HepG2 (cell line): ENCODE results near the gene RPS8. TPM values are rescaled to one million over a fixed set of nuclear protein-coding genes. Genes with fewer than 3 reads are reported as not detected.
A peak's percentile ranks its signal among the peaks of the same experiment; 100 is the strongest.

Source experiments
- CREBL2 ChIP-seq: sonication (generic); formaldehyde crosslinking; IDR thresholded peaks from 2 replicates; pipeline ENCODE4 v1.8.1; 2023; ENCODE audit warnings: missing genetic modification reagents, mild to moderate bottlenecking, borderline replicate concordance
- GTF3A ChIP-seq: sonication (generic); formaldehyde crosslinking; conservative IDR thresholded peaks from 2 replicates; pipeline ENCODE4 v1.4.0; 2020; ENCODE audit warnings: mild to moderate bottlenecking, missing genetic modification reagents
- HNRNPH1 ChIP-seq: fragments of 200-400 bp; formaldehyde crosslinking; optimal IDR thresholded peaks from 2 replicates; pipeline ENCODE3; 2017; ENCODE audit warnings: mild to moderate bottlenecking, low read depth, low read length
- ISX ChIP-seq: sonication (generic); formaldehyde crosslinking; conservative IDR thresholded peaks from 2 replicates; pipeline ENCODE4 v1.5.0; 2020; ENCODE audit warnings: missing genetic modification reagents
- KMT2A ChIP-seq: sonication (generic); formaldehyde crosslinking; IDR thresholded peaks from 2 replicates; pipeline ENCODE4 v1.4.0; 2020; ENCODE audit warnings: missing genetic modification reagents
- NONO ChIP-seq, 2 experiments: fragments of 450-650 bp in 1 of 2; sonication (generic) in 1 of 2; formaldehyde crosslinking in 1 of 2; IDR thresholded peaks in 1 of 2; conservative IDR thresholded peaks in 1 of 2; 2 replicates each; pipeline versions ENCODE4 v1.6.1 to v1.8.0; 2017 to 2022; ENCODE audit warnings: mild to moderate bottlenecking in 1 of 2, missing genetic modification reagents in 1 of 2, moderate library complexity in 1 of 2
- POGZ ChIP-seq: sonication (generic); formaldehyde crosslinking; IDR thresholded peaks from 2 replicates; pipeline ENCODE4 v1.4.0; 2020; ENCODE audit warnings: mild to moderate bottlenecking, missing genetic modification reagents
- SAP130 ChIP-seq: IDR thresholded peaks from 2 replicates; pipeline ENCODE4 v1.6.1; 2016; ENCODE audit warnings: low read depth
- SMARCC2 ChIP-seq: fragments of 450-650 bp; IDR thresholded peaks from 2 replicates; pipeline ENCODE4 v1.6.1; 2017; ENCODE audit warnings: antibody characterized with exemption, mild to moderate bottlenecking
- TBL1XR1 ChIP-seq: fragments of 150-350 bp; IDR thresholded peaks from 2 replicates; pipeline ENCODE4 v1.6.1; 2014; ENCODE audit warnings: borderline replicate concordance, low read length; ENCODE audit not compliant: partially characterized antibody
- ZFP90 ChIP-seq: sonication (generic); formaldehyde crosslinking; IDR thresholded peaks from 2 replicates; pipeline ENCODE4 v1.8.0; 2022; ENCODE audit warnings: missing genetic modification reagents, mild to moderate bottlenecking, inconsistent platforms, borderline replicate concordance
- ZNF24 ChIP-seq: fragments of 450-650 bp; IDR thresholded peaks from 2 replicates; pipeline ENCODE4 v1.6.1; 2017; ENCODE audit warnings: antibody characterized with exemption, mild to moderate bottlenecking
- ZNF318 ChIP-seq: sonication (generic); formaldehyde crosslinking; IDR thresholded peaks from 2 replicates; pipeline ENCODE4 v1.4.0; 2020; ENCODE audit warnings: mild to moderate bottlenecking, missing genetic modification reagents
- ZNF383 ChIP-seq: sonication (generic); formaldehyde crosslinking; IDR thresholded peaks from 2 replicates; pipeline ENCODE4 v1.4.0; 2020; ENCODE audit warnings: missing genetic modification reagents, mild to moderate bottlenecking, borderline replicate concordance
- polyA plus RNA-seq, 8 experiments: library from polyadenylated mRNA; depleted of rRNA in 3 of 8; stranded (reverse) in 7 of 8; unstranded in 1 of 8; fragments of >200 nt; fragmentation: Illumina TruSeq in 4 of 8; extraction: Trizol in 4 of 8; gene quantifications; 2 replicates each; pipeline versions ENCODE4 v1.2.1 to v1.2.3, GENCODE V29; 2011 to 2016; ENCODE audit warnings: low read depth in 4 of 8, missing spikeins in 1 of 8, mixed read lengths in 1 of 8; ENCODE audit not compliant: insufficient read depth in 1 of 8
- total RNA-seq, 5 experiments: library from RNA; depleted of rRNA; stranded (reverse); fragments of >200 nt; fragmentation: Illumina TruSeq; extraction: Trizol; gene quantifications; 2 replicates each; pipeline ENCODE4 v1.2.3, GENCODE V29; 2016; ENCODE audit warnings: low read depth in 1 of 5
- TF ChIP-seq, protein P1 (sequence below): sonication (generic); formaldehyde crosslinking; IDR thresholded peaks from 2 replicates; pipeline ENCODE4 v1.8.0; 2022; ENCODE audit warnings: missing genetic modification reagents, mild to moderate bottlenecking, moderate library complexity, borderline replicate concordance
- TF ChIP-seq, protein P2 (sequence below): sonication (generic); formaldehyde crosslinking; IDR thresholded peaks from 2 replicates; pipeline ENCODE4 v1.8.1; 2023; ENCODE audit warnings: missing genetic modification reagents, inconsistent platforms, borderline replicate concordance

RPS8 gene
- total and polyA plus RNA-seq, 2 of the 13 experiments (the other 11 are each of a cell fraction or from before 2014, with no cell fraction given): 2,628 to 2,822 TPM

DNA sequence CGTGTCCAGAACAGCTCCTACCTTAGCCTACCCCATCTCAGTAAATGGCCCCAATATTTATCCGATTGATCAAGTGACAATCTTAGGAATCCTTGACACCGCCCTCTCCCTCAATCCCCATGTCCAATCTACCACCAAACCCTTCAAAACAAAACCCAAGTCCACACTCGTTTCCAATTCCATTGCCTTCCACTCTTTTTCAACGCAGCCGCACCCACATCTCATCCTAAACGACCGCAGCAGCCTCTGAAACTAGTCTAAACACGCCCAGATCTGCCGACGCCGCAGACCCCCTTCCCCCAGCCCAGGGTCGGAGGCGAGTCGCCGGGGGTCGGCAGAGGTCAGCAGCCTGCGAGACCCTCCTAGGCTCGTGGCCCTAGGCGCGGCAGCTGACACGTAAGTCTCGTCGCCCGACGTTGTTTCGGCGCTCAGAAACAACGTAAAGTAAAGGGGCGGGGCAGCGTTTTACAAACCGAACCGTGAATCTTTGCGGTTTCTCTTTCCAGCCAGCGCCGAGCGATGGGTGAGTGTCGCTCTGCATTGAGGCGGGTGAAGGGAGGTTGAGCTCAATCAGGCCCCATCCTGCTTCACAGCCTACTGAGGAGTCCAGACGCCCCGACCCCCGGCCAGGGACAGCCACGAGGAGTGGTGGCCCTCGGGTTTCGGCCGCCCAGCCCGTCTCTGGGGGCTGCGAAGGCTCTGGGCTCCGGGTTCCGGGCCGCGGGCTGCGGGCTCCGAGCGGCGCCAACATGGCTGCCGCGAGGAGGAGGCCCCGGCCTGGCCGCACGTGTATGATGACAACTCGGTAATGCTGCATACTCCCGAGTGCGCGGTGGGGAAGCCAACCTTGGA is at the start of gene RPS8 (continued):
- no peak for TF ChIP-seq ZNF318 (CRISPR knock-in tag)
- TF ChIP-seq HNRNPH1: no peak
- TF ChIP-seq GTF3A: peak; percentile 93; the same call in 1 of the 2 replicates
- no peak for TF ChIP-seq ZNF383 (CRISPR knock-in tag)
- TF ChIP-seq, protein P1, sequence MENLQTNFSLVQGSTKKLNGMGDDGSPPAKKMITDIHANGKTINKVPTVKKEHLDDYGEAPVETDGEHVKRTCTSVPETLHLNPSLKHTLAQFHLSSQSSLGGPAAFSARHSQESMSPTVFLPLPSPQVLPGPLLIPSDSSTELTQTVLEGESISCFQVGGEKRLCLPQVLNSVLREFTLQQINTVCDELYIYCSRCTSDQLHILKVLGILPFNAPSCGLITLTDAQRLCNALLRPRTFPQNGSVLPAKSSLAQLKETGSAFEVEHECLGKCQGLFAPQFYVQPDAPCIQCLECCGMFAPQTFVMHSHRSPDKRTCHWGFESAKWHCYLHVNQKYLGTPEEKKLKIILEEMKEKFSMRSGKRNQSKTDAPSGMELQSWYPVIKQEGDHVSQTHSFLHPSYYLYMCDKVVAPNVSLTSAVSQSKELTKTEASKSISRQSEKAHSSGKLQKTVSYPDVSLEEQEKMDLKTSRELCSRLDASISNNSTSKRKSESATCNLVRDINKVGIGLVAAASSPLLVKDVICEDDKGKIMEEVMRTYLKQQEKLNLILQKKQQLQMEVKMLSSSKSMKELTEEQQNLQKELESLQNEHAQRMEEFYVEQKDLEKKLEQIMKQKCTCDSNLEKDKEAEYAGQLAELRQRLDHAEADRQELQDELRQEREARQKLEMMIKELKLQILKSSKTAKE (CRISPR knock-in tag): no peak
- no peak for TF ChIP-seq ZNF24
- TF ChIP-seq, protein P2, sequence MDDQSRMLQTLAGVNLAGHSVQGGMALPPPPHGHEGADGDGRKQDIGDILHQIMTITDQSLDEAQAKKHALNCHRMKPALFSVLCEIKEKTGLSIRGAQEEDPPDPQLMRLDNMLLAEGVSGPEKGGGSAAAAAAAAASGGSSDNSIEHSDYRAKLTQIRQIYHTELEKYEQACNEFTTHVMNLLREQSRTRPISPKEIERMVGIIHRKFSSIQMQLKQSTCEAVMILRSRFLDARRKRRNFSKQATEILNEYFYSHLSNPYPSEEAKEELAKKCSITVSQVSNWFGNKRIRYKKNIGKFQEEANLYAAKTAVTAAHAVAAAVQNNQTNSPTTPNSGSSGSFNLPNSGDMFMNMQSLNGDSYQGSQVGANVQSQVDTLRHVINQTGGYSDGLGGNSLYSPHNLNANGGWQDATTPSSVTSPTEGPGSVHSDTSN (CRISPR knock-in tag): peak; percentile 77
- TF ChIP-seq ISX (CRISPR knock-in tag): peak; percentile 96
- TF ChIP-seq SMARCC2: no peak
- TF ChIP-seq KMT2A (CRISPR knock-in tag): peak; percentile 89
- TF ChIP-seq TBL1XR1: peak; percentile 51
- TF ChIP-seq SAP130 (CRISPR knock-in tag): peak; percentile 95
- no peak for TF ChIP-seq CREBL2 (CRISPR knock-in tag)
- TF ChIP-seq ZFP90 (CRISPR knock-in tag): peak; percentile 87; the same call in 1 of the 2 replicates
- TF ChIP-seq NONO (IDR thresholded peaks at IDR 0.05): no peak
- TF ChIP-seq NONO (CRISPR knock-in tag; conservative IDR thresholded peaks at IDR 0.05): peak; percentile 88
- peak; percentile 79 for TF ChIP-seq POGZ (CRISPR knock-in tag)
